Right lobe of liver (tissue), 6 donors: Measurements from ENCODE around the gene FGFBP1. TPM values are rescaled to one million over a fixed set of nuclear protein-coding genes. Genes with fewer than 3 reads are reported as not detected.

Experiments
- ATAC-seq, 4 donors: fragments of 200-7000 bp; cut with Tn5 transposase; one replicate each; pipeline ENCODE4 v1.9.1; 2020; ENCODE audit warnings: mild to moderate bottlenecking in 4 of 4, moderate library complexity in 4 of 4
- DNase-seq, 3 donors: peaks; one replicate each; pipeline ENCODE4 v3.0.0-alpha.2; 2020
- H3K27ac ChIP-seq, 3 donors: fragments of 200-600 bp; one replicate each; pipeline ENCODE4 v1.8.0; 2022
- H3K27me3 ChIP-seq, 2 donors: fragments of 200-600 bp; one replicate each; pipeline ENCODE4 v1.8.0; 2022
- H3K36me3 ChIP-seq, 4 donors: fragments of 200-600 bp; sonication (generic) in 1 of 4; one replicate each; pipeline versions ENCODE4 v1.5.1 to v1.8.0; 2017 to 2022; ENCODE audit warnings: control low read depth in 1 of 4
- H3K4me1 ChIP-seq, 4 donors: fragments of 200-600 bp; sonication (generic) in 1 of 4; one replicate each; pipeline versions ENCODE4 v1.5.1 to v1.8.0; 2017 to 2022; ENCODE audit warnings: control low read depth in 1 of 4
- H3K4me3 ChIP-seq, 3 donors: fragments of 200-600 bp; one replicate each; pipeline ENCODE4 v1.8.0; 2022
- H3K9me3 ChIP-seq, 4 donors: fragments of 200-600 bp; sonication (generic) in 1 of 4; one replicate each; pipeline versions ENCODE4 v1.5.1 to v1.8.0; 2017 to 2022; ENCODE audit warnings: control low read depth in 1 of 4
- CTCF ChIP-seq, 4 donors: fragments of 200-600 bp in 3 of 4; fragments of 450-650 bp in 1 of 4; IDR thresholded peaks; one replicate each; pipeline versions ENCODE4 v1.5.1 to v1.8.0; 2016 to 2022; ENCODE audit warnings: antibody characterized with exemption in 4 of 4, mild to moderate bottlenecking in 2 of 4
- POLR2A ChIP-seq: fragments of 450-650 bp; IDR thresholded peaks from one replicate; pipeline ENCODE4 v1.6.1; 2017; ENCODE audit warnings: antibody characterized with exemption, mild to moderate bottlenecking
- WGBS: methylation state at CpG from one replicate; pipeline ENCODE4 v1.1.6; 2018; ENCODE audit warnings: low coverage, low lambda C conversion rate; ENCODE audit not compliant: insufficient coverage; ENCODE audit errors: missing lambda C conversion rate; 5-methylcytosine and 5-hydroxymethylcytosine counted together
- intact Hi-C, 2 donors: fragments of 100-400 bp; cut with DNase I; formaldehyde crosslinking; loops; one replicate each; pipeline versions ENCODE4 v1.11.2 to v1.14.1; 2022
- total RNA-seq, 6 experiments: library from RNA; depleted of rRNA in 2 of 6; stranded (reverse); fragments of >200 nt in 2 of 6; fragmentation: NEBNext Ultra II Directional in 3 of 6; extraction: Animal tissue kit (Norgen Biotek cat#: 25700) in 3 of 6; gene quantifications; one replicate each; pipeline versions ENCODE4 v1.1.0 to v1.2.4, GENCODE V29; 2016 to 2023
- donor health status: DM: no; HTN: yes; CAD: no.
- donor health status: DM: no; HTN: no; CAD: no.
- donor health status: DM: no; HTN: no; CAD: no.
- donor health status: DM: no; HTN: yes; CAD: no.
- donor health status: DM: no; HTN: yes; CAD: no.

Gene FGFBP1
- total RNA-seq, 6 experiments from 2014 or later: not detected

- H3K4me1 ChIP-seq: no peaks in the 10 kb centered on the region
- DNase-seq (no peak), ATAC-seq (no peak)
- intact Hi-C loops: no loop called here
- no peak overlapping the region for H3K27ac ChIP-seq
- no peak overlapping the region for H3K4me3 ChIP-seq
- no peaks in the 10 kb centered on the region for H3K36me3 ChIP-seq
- no peaks in the 10 kb centered on the region for H3K9me3 ChIP-seq
- no peaks in the 10 kb centered on the region for H3K27me3 ChIP-seq
- TF ChIP-seq POLR2A (no peak), CTCF (IDR thresholded peaks at IDR 0.05) (no peak)
- 68% methylated on average over 8 of the region's 8 CpGs for WGBS
These were observed 44.4 kb upstream of the FGFBP1 start for GRCh38 chr4:15982842-15983524.

- Histone ChIP-seq H3K36me3 (no peaks in the 10 kb centered on the region), H3K9me3 (no peaks in the 10 kb centered on the region), H3K27ac (no peak overlapping the region), H3K4me3 (no peak overlapping the region), H3K27me3 (no peaks in the 10 kb centered on the region), H3K4me1 (no peaks in the 10 kb centered on the region)
- DNase-seq: no peak
- 74% methylated on average over 4 of the region's 7 CpGs for WGBS
- TF ChIP-seq POLR2A (no peak), CTCF (IDR thresholded peaks at IDR 0.05) (no peak)
- intact Hi-C loops: no loop called here
- ATAC-seq: peak in 1 of 4 donors; percentile 44
These were observed 38.2 kb upstream of the FGFBP1 start for GRCh38 chr4:15976456-15977447.

GRCh38 chr4:15971068-15971801, 32.7 kb upstream of the FGFBP1 start:
- Histone ChIP-seq H3K36me3 (no peaks in the 10 kb centered on the region), H3K4me1 (no peaks in the 10 kb centered on the region), H3K27ac (no peak overlapping the region), H3K27me3 (no peaks in the 10 kb centered on the region), H3K4me3 (no peak overlapping the region), H3K9me3 (no peaks in the 10 kb centered on the region)
- TF ChIP-seq CTCF (IDR thresholded peaks at IDR 0.05) (no peak), POLR2A (no peak)
- ATAC-seq (no peak), DNase-seq (no peak)
- intact Hi-C loops: no loop called here
- 59% methylated on average over 5 of the region's 9 CpGs for WGBS

- intact Hi-C loops: no loop called here
- ATAC-seq (no peak), DNase-seq (no peak)
- Histone ChIP-seq H3K27me3 (no peaks in the 10 kb centered on the region), H3K4me3 (no peak overlapping the region), H3K4me1 (no peaks in the 10 kb centered on the region), H3K27ac (no peak overlapping the region), H3K36me3 (no peaks in the 10 kb centered on the region), H3K9me3 (no peaks in the 10 kb centered on the region)
- 68% methylated on average over 11 of the region's 11 CpGs for WGBS
- no peak for TF ChIP-seq CTCF (IDR thresholded peaks at IDR 0.05)
These were observed 30.2 kb upstream of the FGFBP1 start for GRCh38 chr4:15968551-15969300.
